ENCODE data around the gene FAM163B.

Gene FAM163B

DNA sequence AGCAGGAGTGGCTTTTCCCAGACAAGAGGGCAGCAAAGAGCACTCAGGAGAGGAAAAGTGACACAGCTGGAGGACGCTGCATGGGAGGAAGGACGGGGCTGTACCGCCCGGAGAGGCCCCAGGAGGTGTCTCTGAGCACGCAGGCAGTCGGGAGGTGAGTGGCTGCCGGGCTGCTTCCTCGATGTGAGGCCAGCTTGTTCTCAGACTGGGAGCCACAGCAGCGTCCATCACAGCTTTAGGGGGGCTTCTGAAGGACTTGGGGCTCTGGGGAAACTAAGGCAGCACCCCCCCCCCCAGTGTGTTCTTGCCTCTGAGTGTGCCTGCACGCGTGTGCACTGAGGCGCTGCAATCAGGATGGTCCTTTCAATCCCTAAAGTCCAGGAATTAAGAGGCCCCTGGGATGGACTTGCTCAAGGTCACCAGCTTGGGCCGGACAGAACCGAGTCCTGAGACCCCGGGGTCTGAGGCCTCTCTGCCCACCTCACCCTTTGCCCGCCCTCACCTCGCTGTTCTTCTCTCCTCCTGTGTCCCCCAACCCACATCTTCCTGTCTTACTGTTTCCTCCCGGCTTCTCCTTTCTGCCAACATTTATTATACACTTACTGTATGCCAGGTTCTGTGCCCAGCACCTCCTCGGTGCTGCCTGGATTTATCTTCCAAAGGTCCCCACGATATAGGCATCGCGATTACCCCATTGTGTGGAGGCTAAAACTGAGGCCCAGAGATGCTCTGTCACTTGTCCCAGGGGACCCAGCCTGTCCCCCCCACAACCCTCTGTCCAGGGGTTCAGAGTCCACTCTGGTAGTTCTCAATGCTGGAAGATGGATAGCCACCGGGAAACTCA is 32.9 kb downstream of the FAM163B start:
- in situ Hi-C loops (cut with MboI; ENCODE audit: low pct_unique_long_range_greater_than_20kb, low sequenced_read_pairs, unreplicated experiment) = no loop called here
- no peak for DNase-seq (ENCODE audit: low spot score)
- TF ChIP-seq CTCF (IDR thresholded peaks at IDR 0.05; ENCODE audit: extremely low read depth, insufficient read depth, missing control alignments) = no peak

GRCh38 chr9:133575186-133576030 is 33.8 kb downstream of the FAM163B start:
- in situ Hi-C loops (cut with MboI; ENCODE audit: low pct_unique_long_range_greater_than_20kb, low sequenced_read_pairs, unreplicated experiment) = no loop called here
- no peak for TF ChIP-seq CTCF (IDR thresholded peaks at IDR 0.05; ENCODE audit: extremely low read depth, insufficient read depth, missing control alignments)

GRCh38 chr9:133574771-133575170 is 34.4 kb downstream of the FAM163B start:
- no peak for TF ChIP-seq CTCF (IDR thresholded peaks at IDR 0.05; ENCODE audit: extremely low read depth, insufficient read depth, missing control alignments)
- DNase-seq (ENCODE audit: low spot score) = no peak
- in situ Hi-C loops (cut with MboI; ENCODE audit: low pct_unique_long_range_greater_than_20kb, low sequenced_read_pairs, unreplicated experiment) = no loop called here

More at GRCh38 chr9:133575186-133576030, 33.8 kb downstream of the FAM163B start:
- no peak for DNase-seq (ENCODE audit: low spot score)

DNA sequence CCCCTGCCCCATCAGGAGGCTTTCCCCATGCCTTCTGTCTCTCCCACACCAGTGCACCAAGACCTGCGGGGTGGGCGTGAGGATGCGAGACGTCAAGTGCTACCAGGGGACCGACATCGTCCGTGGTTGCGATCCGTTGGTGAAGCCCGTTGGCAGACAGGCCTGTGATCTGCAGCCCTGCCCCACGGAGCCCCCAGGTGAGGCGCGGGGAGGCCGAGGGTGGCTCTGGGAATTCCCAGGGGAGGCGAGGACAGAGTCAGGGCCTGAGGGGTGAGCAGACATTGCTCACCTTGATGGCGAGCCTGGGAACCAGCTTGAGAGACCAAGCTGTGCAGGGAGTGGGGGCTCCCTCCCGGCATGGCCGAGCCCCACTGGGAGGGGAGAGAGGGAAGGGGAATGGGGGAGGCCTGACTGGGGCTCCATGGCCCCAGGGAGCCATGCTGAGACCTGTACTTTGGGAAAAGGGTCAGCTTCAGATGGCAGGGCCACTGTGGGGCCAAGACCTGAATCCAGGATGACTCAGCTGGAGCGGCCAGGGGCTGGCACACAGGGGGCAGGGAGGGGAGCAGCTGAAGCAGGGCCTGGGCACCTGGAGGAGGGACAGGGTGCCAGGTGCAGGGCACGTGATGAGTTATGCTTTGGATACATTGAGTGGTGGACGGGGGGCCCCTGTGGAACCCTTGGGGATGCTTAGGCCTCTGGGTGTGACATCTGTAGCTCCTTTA is 35.2 kb downstream of the FAM163B start:
- DNase-seq (ENCODE audit: low spot score) = no peak
- in situ Hi-C loops (cut with MboI; ENCODE audit: low pct_unique_long_range_greater_than_20kb, low sequenced_read_pairs, unreplicated experiment) = no loop called here
- no peak for TF ChIP-seq CTCF (IDR thresholded peaks at IDR 0.05; ENCODE audit: extremely low read depth, insufficient read depth, missing control alignments)

- in situ Hi-C loops (cut with MboI; ENCODE audit: low pct_unique_long_range_greater_than_20kb, low sequenced_read_pairs, unreplicated experiment) = no loop called here
- DNase-seq (ENCODE audit: low spot score) = no peak
- no peak for TF ChIP-seq CTCF (IDR thresholded peaks at IDR 0.05; ENCODE audit: extremely low read depth, insufficient read depth, missing control alignments)
These were observed 36.3 kb downstream of the FAM163B start for GRCh38 chr9:133572821-133573361.
